NOMO-1 treated with DMSO at 0.1 percent for 48 hours (cell line): ENCODE data around the gene ZBED4.

Experiments used
- DNase-seq: peaks from one replicate; lab custom pipeline; 2025; ENCODE audit not compliant: unreplicated experiment; lab: John Stamatoyannopoulos, UW

ZBED4 gene

GRCh38 chr22:49899530-49899929 lies 45.9 kb downstream of the ZBED4 start:
- DNase-seq, result no peak

GRCh38 chr22:49900441-49901230 lies 47.0 kb downstream of the ZBED4 start:
- no peak for DNase-seq

- DNase-seq, result no peak
These were observed 47.8 kb downstream of the ZBED4 start for GRCh38 chr22:49901457-49901856.

- DNase-seq, result no peak
These were observed 49.8 kb downstream of the ZBED4 start for GRCh38 chr22:49903322-49904039.

GRCh38 chr22:49904040-49904369 lies 50.4 kb downstream of the ZBED4 start:
- no peak for DNase-seq

GRCh38 chr22:49905465-49905864 lies 51.8 kb downstream of the ZBED4 start:
- DNase-seq, result no peak

GRCh38 chr22:49906071-49906798 lies 52.6 kb downstream of the ZBED4 start:
- DNase-seq, result no peak

- no peak for DNase-seq
These were observed 53.2 kb downstream of the ZBED4 start for GRCh38 chr22:49906799-49907290.

- DNase-seq, result no peak
These were observed 54.2 kb downstream of the ZBED4 start for GRCh38 chr22:49907807-49908206.

GRCh38 chr22:49909476-49910205 lies 56.0 kb downstream of the ZBED4 start:
- DNase-seq, result no peak

GRCh38 chr22:49910229-49911155 lies 56.8 kb downstream of the ZBED4 start:
- no peak for DNase-seq

- DNase-seq, result no peak
These were observed 58.4 kb downstream of the ZBED4 start for GRCh38 chr22:49911881-49912625.

GRCh38 chr22:49913026-49913425 lies 59.4 kb downstream of the ZBED4 start:
- DNase-seq, result no peak

- DNase-seq, result no peak
These were observed 59.8 kb downstream of the ZBED4 start for GRCh38 chr22:49913446-49913845.

- DNase-seq, result no peak
These were observed 60.6 kb downstream of the ZBED4 start for GRCh38 chr22:49914256-49914655.

- no peak for DNase-seq
These were observed 62.0 kb downstream of the ZBED4 start for GRCh38 chr22:49915610-49916009.

- no peak for DNase-seq
These were observed 63.2 kb downstream of the ZBED4 start for GRCh38 chr22:49916831-49917230.

- DNase-seq, result peak; percentile 92
These were observed 64.6 kb downstream of the ZBED4 start, which contains the start of the genes ALG12 and CRELD2 for GRCh38 chr22:49917974-49918910. Gene ALG12 (minus strand): TSS chr22:49918438. CDS start chr22:49913765, 4,673 bp downstream. Gene CRELD2 (plus strand): TSS chr22:49918634. CDS start chr22:49918770, 136 bp downstream.
